IPS DF 6.9 (cell line): ENCODE measurements around the gene CELSR3.
A peak's percentile ranks its signal among the peaks of the same experiment; 100 is the strongest.

ENCODE experiments used
- DNase-seq: peaks from one replicate; pipeline ENCODE4 v3.0.0-alpha.2; 2013; ENCODE audit warnings: low read depth, low spot score
- H3K27ac ChIP-seq: one replicate; pipeline ENCODE4 v1.5.1; 2013; ENCODE audit warnings: low read length, control low read depth
- H3K27me3 ChIP-seq: 2 replicates; pipeline ENCODE4 v1.6.1; 2013; ENCODE audit warnings: mild to moderate bottlenecking, low read length; ENCODE audit not compliant: control insufficient read depth, insufficient read depth
- H3K36me3 ChIP-seq: 2 replicates; pipeline ENCODE4 v1.6.1; 2013; ENCODE audit warnings: low read length; ENCODE audit not compliant: control insufficient read depth, insufficient read depth
- H3K4me1 ChIP-seq: 2 replicates; pipeline ENCODE4 v1.6.1; 2013; ENCODE audit warnings: low read length; ENCODE audit not compliant: control insufficient read depth, insufficient read depth
- H3K4me3 ChIP-seq: 2 replicates; pipeline ENCODE4 v1.5.1; 2013; ENCODE audit warnings: mild to moderate bottlenecking, low read length
- H3K9me3 ChIP-seq: 2 replicates; pipeline ENCODE4 v1.6.1; 2013; ENCODE audit warnings: low read length, inconsistent platforms; ENCODE audit not compliant: control insufficient read depth, insufficient read depth
- WGBS: extraction: QIAGEN DNeasy Blood & Tissue Kit; methylation state at CpG from one replicate; pipeline ENCODE4 v1.1.7; 2013; ENCODE audit warnings: mixed read lengths, missing lambda C conversion rate; ENCODE audit not compliant: insufficient read length, insufficient coverage; 5-methylcytosine and 5-hydroxymethylcytosine counted together

The CELSR3 gene

GRCh38 chr3:48663489-48664312 is 1.0 kb upstream of the CELSR3 start:
- WGBS, result no CpG with 5 or more reads among the region's 66 CpGs
- peak overlapping the region; percentile 48; the same call in 1 of the 2 replicates for H3K4me3 ChIP-seq
- H3K27me3 ChIP-seq, result no peaks in the 10 kb centered on the region
- no peaks in the 10 kb centered on the region for H3K9me3 ChIP-seq
- peak; percentile 98 for DNase-seq
- H3K4me1 ChIP-seq, result 0 out of 2 replicates have a peak, but pooled peaks cover 2% of the 10 kb centered on the region
- no peaks in the 10 kb centered on the region; the same call in 1 of the 2 replicates for H3K36me3 ChIP-seq
- H3K27ac ChIP-seq, result no peak overlapping the region

- no peak for DNase-seq
- Histone ChIP-seq H3K4me3 (peak overlapping the region; percentile 48; the same call in 1 of the 2 replicates), H3K27me3 (no peaks in the 10 kb centered on the region), H3K9me3 (no peaks in the 10 kb centered on the region), H3K27ac (no peak overlapping the region), H3K36me3 (no peaks in the 10 kb centered on the region; the same call in 1 of the 2 replicates), H3K4me1 (0 out of 2 replicates have a peak, but pooled peaks cover 2% of the 10 kb centered on the region)
- WGBS, result no CpG with 5 or more reads among the region's 46 CpGs
These were observed 437 bp downstream of the CELSR3 start for GRCh38 chr3:48662145-48662752.

GRCh38 chr3:48661501-48662144 is 1.1 kb downstream of the CELSR3 start:
- Histone ChIP-seq H3K36me3 (no peaks in the 10 kb centered on the region; the same call in 1 of the 2 replicates), H3K4me3 (peak overlapping the region; percentile 48; the same call in 1 of the 2 replicates), H3K9me3 (no peaks in the 10 kb centered on the region), H3K27ac (no peak overlapping the region), H3K4me1 (peaks cover 6% of the 10 kb centered on the region), H3K27me3 (no peaks in the 10 kb centered on the region)
- WGBS, result no CpG with 5 or more reads among the region's 67 CpGs
- no peak for DNase-seq

GRCh38 chr3:48660800-48661400 is 1.8 kb downstream of the CELSR3 start:
- no CpG with 5 or more reads among the region's 61 CpGs for WGBS
- H3K27ac ChIP-seq, result no peak overlapping the region

GRCh38 chr3:48656841-48657281 is 5.8 kb downstream of the CELSR3 start:
- H3K9me3 ChIP-seq, result no peaks in the 10 kb centered on the region
- peaks cover 3% of the 10 kb centered on the region; the same call in 1 of the 2 replicates for H3K36me3 ChIP-seq
- H3K4me3 ChIP-seq, result no peak overlapping the region; the same call in 1 of the 2 replicates
- WGBS, result no CpG with 5 or more reads among the region's 45 CpGs
- no peak for DNase-seq
- H3K4me1 ChIP-seq, result peaks cover 4% of the 10 kb centered on the region
- H3K27me3 ChIP-seq, result no peaks in the 10 kb centered on the region
- H3K27ac ChIP-seq, result no peak overlapping the region

More at GRCh38 chr3:48660800-48661400, 1.8 kb downstream of the CELSR3 start:
- no peaks in the 10 kb centered on the region for H3K27me3 ChIP-seq
- H3K36me3 ChIP-seq, result no peaks in the 10 kb centered on the region; the same call in 1 of the 2 replicates
- no peak overlapping the region; the same call in 1 of the 2 replicates for H3K4me3 ChIP-seq
- no peaks in the 10 kb centered on the region for H3K9me3 ChIP-seq
- no peak for DNase-seq
- H3K4me1 ChIP-seq, result peaks cover 6% of the 10 kb centered on the region

- Histone ChIP-seq H3K27me3 (no peaks in the 10 kb centered on the region), H3K27ac (no peak overlapping the region), H3K9me3 (no peaks in the 10 kb centered on the region), H3K36me3 (peaks cover 5% of the 10 kb centered on the region), H3K4me3 (peak overlapping the region; percentile 40; the same call in 1 of the 2 replicates), H3K4me1 (peaks cover 4% of the 10 kb centered on the region)
- no CpG with 5 or more reads among the region's 94 CpGs for WGBS
- no peak for DNase-seq
These were observed 6.4 kb downstream of the CELSR3 start for GRCh38 chr3:48656061-48656840.

- H3K36me3 ChIP-seq, result peaks cover 11% of the 10 kb centered on the region; the same call in 1 of the 2 replicates
- H3K27ac ChIP-seq, result no peak overlapping the region
- peaks cover 4% of the 10 kb centered on the region for H3K4me1 ChIP-seq
- no CpG with 5 or more reads among the region's 30 CpGs for WGBS
- no peak for DNase-seq
- H3K9me3 ChIP-seq, result no peaks in the 10 kb centered on the region
- no peaks in the 10 kb centered on the region for H3K27me3 ChIP-seq
- H3K4me3 ChIP-seq, result peak overlapping the region; percentile 40; the same call in 1 of the 2 replicates
These were observed 7.1 kb downstream of the CELSR3 start for GRCh38 chr3:48655606-48656005.

- Histone ChIP-seq H3K4me1 (peaks cover 4% of the 10 kb centered on the region), H3K36me3 (peaks cover 11% of the 10 kb centered on the region; the same call in 1 of the 2 replicates), H3K27me3 (no peaks in the 10 kb centered on the region), H3K27ac (no peak overlapping the region), H3K4me3 (no peak overlapping the region), H3K9me3 (no peaks in the 10 kb centered on the region)
- no peak for DNase-seq
- WGBS, result no CpG with 5 or more reads among the region's 12 CpGs
These were observed 7.6 kb downstream of the CELSR3 start for GRCh38 chr3:48655063-48655462.

GRCh38 chr3:48652923-48653715 is 9.6 kb downstream of the CELSR3 start:
- Histone ChIP-seq H3K27ac (no peak overlapping the region), H3K9me3 (no peaks in the 10 kb centered on the region), H3K27me3 (no peaks in the 10 kb centered on the region), H3K36me3 (peaks cover 15% of the 10 kb centered on the region), H3K4me3 (no peak overlapping the region), H3K4me1 (peaks cover 4% of the 10 kb centered on the region)
- DNase-seq, result no peak
- WGBS, result no CpG with 5 or more reads among the region's 15 CpGs
